Posterior vena cava (tissue), 2 donors: ENCODE results near the gene FBXW4. TPM values are rescaled to one million over a fixed set of nuclear protein-coding genes. Genes with fewer than 3 reads are reported as not detected.
"Not testable (repeated sequence)": the region's sequence is repeated elsewhere in the genome, so short reads cannot be mapped to it uniquely, and the experiment has no call there.

Experiments
- DNase-seq: peaks from one replicate; pipeline ENCODE4 v3.0.0-alpha.2; 2020; ENCODE audit warnings: low spot score
- intact Hi-C, 2 donors: fragments of 100-400 bp; cut with DNase I; formaldehyde crosslinking; loops; one replicate each; pipeline versions ENCODE4 v1.14.1 to v1.14.2; 2022 to 2023
- total RNA-seq, 2 donors: library from RNA; stranded (reverse); fragmentation: NEBNext Ultra II Directional; extraction: Animal tissue kit (Norgen Biotek cat#: 25700); gene quantifications; one replicate each; pipeline ENCODE4 v1.2.1, GENCODE V29; 2021
- donor health status: DM: yes; HTN: yes; CAD: no.
- donor health status: DM: yes; HTN: yes; CAD: no.

The FBXW4 gene
- total RNA-seq, 2 donors from 2014 or later: 69.3 to 75.1 TPM

DNA sequence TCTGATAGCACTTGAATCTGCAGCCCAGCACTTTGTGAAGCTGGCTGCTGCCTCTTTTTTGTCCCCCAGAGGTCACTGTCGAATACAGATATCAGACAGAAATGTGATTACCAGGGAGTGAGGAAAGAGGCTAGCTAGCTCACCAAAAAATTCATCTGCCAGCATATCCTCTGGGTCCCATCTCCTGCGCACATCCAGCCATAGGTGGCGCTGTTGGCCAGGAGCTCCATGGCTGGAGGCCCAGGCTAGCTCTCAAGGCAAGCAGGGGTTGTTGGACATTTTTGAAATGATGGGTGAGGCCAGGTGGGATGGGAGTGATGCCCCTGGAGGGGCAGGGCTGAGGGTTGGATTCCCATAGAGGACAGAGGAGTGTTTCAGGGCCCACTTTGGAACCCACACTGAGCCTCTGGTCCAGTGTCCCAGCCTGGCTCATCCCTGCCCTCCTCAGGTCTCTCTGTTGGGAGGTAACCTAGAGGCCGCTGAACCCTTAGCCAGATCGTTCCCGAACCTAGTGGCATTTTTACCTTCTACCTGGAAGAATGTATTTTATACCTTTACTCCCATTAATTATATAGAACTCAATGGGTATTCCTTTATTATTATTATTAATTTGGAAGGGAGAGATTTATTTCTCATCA lies 92.1 kb downstream of the FBXW4 start:
- peak; percentile 88 for DNase-seq
- intact Hi-C loops: loop anchor here in 1 of 2 donors (10.0 kb wide), 1 partner anchor 182 kb away; the partner anchor contains the start of gene NPM3

DNA sequence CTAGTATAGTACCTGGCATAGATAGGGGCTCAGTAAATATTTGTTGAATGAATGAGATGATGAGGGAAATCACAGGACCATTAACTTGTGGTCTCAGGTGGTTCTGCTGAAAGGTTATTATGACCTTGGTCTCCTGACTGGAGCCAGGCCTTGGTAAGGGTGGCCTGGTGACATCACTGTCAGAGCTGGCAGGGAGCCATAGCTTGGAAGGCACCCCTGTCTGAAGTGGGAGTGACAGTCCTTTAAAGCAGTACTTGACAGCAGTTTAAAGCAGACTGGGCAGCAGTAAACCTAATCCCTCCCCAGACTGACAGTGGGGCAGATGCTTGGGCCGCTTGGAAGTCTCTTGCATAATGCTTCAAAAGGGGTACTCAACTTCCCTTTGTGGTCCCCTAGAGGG lies 93.4 kb downstream of the FBXW4 start:
- intact Hi-C loops: loop anchor here in 1 of 2 donors (10.0 kb wide), 1 partner anchor 183 kb away; the partner anchor contains the start of gene NPM3
- no peak for DNase-seq

GRCh38 chr10:101597091-101597900 lies 97.7 kb downstream of the FBXW4 start:
- no peak for DNase-seq
- intact Hi-C loops: no loop called here

DNA sequence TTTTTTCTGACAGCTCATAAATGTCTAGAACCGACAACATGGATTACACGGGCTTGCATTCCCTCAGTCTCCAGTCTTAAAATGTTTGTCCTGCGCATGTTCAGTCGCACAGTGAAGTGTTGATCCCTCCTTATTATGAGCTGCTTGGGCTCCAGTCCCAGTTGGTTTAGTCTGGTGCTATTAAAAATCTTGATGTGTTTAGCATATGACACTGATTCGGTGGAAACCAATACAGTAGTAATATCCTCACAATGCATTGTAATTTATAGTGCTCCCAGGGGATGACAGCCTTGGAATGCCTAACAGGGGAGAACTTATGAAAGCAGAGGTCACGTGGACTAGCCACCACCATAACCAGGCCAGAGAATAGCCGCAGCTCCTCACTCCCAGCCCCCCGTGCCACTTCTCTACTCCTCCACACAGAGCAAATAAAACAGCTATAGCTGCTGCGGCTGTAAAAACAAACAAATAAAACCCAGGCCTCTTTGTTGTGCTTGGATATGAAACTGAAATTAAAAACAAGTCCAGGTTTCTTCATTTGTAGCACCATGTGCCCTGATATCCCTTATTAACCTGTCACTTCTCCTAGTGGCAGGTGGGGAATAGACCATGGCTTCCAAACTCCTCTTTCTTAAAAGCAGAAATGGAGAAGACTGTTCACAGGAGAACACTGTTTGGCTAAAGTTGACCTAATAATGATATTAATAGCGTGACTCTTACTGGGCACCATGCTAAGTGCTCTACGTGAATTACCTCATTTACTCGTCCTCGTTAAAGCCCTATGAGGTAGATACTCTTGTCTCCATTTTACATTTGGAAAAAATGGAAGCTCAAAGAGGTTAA lies 99.2 kb downstream of the FBXW4 start:
- no peak for DNase-seq
- intact Hi-C loops: no loop called here

- DNase-seq, intact Hi-C loops: not testable (repeated sequence)
Observed at GRCh38 chr10:101593331-101593730, 101.6 kb downstream of the FBXW4 start.

- DNase-seq: peak; percentile 64
- intact Hi-C loops: no loop called here
Observed at GRCh38 chr10:101588879-101589278, 106.1 kb downstream of the FBXW4 start.

DNA sequence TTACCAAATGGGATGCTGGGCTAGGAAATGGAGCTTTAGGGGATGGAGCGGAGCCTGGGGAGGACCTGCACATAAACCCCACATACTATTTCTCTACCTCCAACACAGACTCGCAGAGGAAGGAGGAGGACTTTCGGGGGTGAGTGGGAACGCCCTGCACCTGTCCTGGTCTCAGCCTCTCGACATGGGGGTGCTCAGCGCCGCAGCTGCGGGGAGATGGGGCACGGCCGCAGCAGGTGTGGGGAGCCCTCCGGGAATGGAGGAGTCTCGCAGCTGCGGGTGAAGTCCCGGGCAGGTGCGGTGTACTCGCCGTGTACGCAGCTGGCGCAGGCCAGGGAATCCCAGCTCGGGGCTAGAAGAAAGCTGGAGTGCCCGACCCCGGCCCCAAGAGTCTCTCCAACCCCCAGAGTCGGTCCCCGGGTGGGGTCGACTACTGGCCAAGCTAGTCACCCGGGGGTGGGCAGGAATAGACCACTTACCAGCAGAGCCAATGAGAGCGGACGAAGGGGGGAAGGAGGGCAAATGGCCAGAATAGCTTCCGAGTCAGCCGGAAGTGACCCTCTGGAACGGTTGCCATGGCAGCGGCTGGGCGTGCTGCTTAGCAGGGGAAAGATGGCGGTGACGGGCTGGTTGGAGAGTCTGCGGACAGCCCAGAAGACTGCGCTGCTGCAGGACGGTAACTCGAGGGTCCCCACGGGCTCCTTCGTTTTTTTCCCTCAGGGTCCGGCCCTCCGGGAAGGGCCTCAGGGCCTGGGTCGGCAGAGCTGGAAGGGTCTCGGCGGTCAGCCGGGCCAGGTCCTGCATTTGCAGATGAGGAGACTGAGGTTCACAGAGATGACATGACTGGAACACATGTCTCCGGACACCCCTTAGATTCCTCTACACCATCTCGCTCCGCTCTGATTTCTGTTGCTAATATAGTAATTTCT lies 107.0 kb downstream of the FBXW4 start, which contains the start of the genes DPCD and POLL:
Gene DPCD (plus strand): TSS at position 597 of the 929 bp plus-strand sequence. CDS start 16 bp downstream, at position 613.
Gene POLL (minus strand): TSS at position 533 of the 929 bp plus-strand sequence. CDS start 897 bp downstream, outside the sequence.
- peak; percentile 99 for DNase-seq
- intact Hi-C loops: no loop called here

DNA sequence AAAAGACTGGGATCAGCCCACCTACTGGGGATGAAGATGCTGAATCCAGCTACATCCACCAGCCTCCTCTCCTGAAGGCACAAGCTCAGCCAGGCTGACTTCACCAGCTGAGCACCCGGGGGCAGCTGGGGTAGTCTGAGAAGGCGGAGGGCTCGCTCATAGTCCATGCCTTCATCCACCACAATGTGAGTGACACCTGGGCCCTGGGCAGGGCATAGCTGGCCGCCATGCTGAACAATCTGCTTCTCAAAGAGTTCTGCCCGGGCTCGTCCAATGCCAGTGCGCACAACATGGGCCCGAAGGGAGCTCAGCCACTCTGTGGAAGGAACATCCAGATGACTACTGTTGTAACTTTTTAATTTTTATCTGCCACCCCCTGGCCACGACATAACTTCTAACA lies 109.1 kb downstream of the FBXW4 start:
- intact Hi-C loops: no loop called here
- no peak for DNase-seq

GRCh38 chr10:101580486-101581399 lies 114.2 kb downstream of the FBXW4 start:
- intact Hi-C loops: no loop called here
- DNase-seq: no peak

DNA sequence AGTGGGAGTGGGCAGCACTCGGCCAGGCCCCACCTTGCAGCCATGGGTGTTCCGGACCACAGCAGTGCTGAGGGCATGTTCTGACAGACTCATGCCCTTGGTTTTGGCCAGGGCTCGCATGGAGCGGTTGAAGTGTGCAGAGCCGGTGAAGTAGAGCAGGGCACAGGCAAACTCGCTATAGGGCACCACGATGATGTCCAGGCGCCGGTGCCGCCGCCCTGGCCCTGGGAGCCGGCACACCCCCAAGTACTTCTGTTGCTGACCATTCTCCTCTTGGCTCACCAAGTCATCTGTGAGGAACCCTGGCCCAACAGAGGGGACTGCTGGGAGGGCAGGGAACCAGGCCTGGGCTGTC lies 115.5 kb downstream of the FBXW4 start:
- intact Hi-C loops: no loop called here

DNA sequence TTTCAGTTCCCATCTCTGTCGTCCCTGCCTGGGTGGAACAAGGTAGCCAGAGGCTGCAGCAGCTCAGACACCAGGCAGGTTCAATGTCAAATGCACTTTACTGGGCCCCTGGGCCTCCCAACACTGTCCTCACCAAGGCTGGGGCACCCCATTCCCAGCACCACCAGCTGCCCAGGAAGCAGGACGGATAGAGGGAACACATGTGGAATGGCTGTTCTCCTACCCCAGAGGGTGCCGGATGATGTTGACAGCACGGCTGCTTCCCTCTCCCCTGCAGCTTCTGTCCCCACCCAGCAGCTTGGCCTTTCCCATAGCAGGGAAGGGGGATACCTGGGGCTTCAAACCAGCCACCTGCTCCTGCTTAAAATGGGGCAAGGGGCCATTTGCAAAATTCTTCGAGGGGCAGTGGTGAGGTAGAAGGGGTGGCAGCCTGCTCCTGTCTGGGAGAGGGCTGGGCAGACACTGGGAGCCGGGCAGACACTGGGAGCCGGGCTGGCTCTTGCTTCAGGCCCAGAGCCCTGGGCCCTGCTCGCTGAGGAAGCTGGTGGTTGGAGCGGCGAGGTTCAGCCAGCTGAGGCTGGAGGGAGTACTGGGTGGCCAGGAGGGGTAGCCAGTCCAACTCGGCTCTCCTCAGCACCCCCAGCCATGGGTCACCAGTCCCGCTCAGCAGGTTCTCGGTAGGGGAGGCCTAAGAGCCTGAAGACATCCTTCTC lies 116.0 kb downstream of the FBXW4 start:
- intact Hi-C loops: no loop called here

More for the DNA sequence above, 115.5 kb downstream of the FBXW4 start:
- DNase-seq: no peak

DNA sequence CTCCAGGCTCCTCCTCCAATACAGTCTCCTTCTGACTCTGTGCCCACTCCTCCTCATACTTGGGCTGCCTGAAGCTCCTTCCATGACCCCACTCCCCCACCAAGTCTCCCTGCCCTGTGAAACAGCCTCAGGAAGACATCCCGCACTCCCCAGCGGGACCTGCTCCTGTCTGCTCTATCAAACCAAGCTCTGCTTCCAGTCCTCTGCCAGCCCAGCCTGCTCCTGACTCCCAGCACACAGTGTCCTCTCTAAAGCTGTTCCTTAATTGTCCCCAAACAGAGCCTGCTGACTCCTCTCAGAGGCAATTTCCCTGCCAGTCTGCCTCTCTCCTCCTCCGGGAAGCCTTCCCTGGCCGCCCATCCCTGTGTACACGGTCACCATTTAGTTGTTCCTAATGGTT lies 116.8 kb downstream of the FBXW4 start:
- DNase-seq: peak; percentile 56
- intact Hi-C loops: no loop called here

More for the DNA sequence above, 116.0 kb downstream of the FBXW4 start:
- peak; percentile 65 for DNase-seq

DNA sequence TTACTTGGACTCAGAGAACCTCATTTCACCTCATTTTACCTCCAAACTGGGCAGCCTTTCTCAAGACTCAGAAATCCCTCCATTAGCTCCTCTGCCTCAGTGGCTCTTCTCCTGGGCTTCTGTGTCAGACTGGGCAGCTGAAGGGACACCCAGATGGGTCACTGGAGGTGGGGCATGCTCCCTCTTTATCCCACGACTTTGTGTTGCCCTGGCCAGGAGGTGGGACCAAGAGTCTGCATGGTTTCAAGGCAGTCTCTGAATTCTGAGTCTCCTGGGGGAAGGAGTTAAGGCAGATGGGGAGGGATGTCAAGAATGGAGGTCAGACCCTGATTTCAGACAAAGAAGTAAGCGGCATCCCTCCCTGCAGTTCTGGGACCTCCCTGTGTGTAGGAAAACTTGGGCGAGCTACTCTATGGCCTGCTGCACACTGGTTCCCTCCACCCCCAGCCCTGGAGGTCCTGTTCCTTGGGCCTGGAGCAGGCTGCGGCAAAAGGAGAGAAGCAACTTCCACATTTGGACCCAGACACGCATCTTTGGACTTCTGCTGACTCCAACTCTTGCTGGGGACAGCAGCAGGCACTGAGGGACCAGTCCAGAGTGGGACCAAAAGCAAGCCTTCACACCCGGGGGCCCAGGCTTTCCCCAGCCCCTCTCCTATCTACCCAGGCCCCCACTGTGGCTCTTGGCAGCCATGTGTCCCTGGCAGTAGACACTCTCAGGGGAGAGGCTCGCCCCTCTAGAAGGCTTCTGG lies 117.7 kb downstream of the FBXW4 start:
- peak; percentile 38 for DNase-seq
- intact Hi-C loops: no loop called here

GRCh38 chr10:101576211-101576863 lies 118.6 kb downstream of the FBXW4 start:
- intact Hi-C loops: no loop called here
- peak; percentile 52 for DNase-seq

DNA sequence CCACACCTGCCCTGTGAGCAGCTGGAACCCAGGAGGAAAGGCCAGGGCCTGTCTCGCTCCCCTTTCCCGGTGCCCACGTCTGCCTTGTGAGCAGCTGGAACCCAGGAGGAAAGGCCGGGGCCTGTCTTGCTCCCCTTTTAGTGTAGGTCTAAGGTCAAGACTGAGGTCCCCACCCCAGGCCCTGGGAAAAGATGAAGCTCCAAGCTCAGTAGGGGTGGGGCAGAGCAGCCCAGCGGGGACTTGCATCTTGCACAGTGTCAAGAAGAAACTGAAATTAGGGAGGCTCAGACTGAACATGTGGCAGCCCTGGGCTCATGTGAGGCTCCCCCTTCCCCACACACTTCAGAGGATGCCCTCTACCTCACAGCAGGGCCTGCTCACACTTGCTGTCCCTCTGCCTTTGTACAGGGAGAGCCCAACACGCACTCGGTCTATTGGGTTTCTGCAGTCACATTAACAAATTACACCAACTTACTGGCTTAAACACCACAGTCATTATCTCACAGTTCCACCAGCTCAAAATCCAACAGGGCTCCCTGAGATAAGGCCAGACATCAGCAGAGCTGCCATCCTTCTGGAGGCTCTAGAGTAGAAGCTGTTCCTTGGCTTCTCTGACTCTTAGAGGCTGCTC lies 119.3 kb downstream of the FBXW4 start:
- intact Hi-C loops: no loop called here
- DNase-seq: peak; percentile 59
